RPMI8226 (cell line): ENCODE data around the gene RASA2.
"Not testable (repeated sequence)": the region's sequence is repeated elsewhere in the genome, so short reads cannot be mapped to it uniquely, and the experiment has no call there.

ENCODE experiments used
- DNase-seq: peaks from one replicate; pipeline ENCODE4 v3.0.0-alpha.2; 2015

RASA2 gene

GRCh38 chr3:141499965-141500364, 13.1 kb downstream of the RASA2 start:
- DNase-seq, result no peak

DNA sequence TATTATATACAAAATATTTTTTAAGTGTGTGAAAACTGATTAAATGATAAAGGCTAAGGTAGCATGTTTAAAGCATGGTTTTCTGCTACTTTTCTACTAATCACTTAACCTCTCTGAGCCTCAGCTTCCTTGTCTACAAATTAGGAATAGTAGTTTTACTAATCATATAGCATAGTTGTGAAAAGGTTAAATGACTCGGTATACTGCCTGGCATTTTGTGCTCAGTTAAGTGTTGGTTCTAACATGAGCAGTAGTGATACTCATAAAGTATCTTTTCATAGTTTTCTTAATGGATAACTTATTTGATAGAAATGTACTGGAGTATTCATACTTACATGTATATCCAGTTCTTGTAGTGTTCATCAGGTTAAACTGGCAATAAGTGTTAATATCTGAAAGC, 13.6 kb downstream of the RASA2 start:
- DNase-seq, result no peak

- DNase-seq, result no peak
Measured at GRCh38 chr3:141505166-141505565, 18.3 kb downstream of the RASA2 start.

DNA sequence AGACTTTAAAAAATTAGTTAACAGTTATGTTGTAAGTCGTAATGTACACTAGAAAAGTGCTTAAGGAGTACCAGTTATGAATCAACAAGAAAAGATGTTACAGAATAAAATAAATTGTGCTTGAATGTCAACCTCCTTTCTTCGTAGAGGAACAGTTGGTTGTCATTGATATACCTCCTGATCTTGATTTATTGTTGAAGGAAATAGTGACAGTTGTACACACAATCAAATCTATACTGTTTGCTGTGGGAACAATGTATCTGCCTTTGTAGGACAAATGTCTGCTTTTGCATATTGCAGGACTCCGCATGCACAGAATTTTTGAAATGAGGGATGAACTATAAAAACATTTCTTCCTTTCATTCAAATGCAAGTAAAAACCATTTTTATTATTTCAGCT, 19.2 kb downstream of the RASA2 start:
- DNase-seq, result no peak

DNA sequence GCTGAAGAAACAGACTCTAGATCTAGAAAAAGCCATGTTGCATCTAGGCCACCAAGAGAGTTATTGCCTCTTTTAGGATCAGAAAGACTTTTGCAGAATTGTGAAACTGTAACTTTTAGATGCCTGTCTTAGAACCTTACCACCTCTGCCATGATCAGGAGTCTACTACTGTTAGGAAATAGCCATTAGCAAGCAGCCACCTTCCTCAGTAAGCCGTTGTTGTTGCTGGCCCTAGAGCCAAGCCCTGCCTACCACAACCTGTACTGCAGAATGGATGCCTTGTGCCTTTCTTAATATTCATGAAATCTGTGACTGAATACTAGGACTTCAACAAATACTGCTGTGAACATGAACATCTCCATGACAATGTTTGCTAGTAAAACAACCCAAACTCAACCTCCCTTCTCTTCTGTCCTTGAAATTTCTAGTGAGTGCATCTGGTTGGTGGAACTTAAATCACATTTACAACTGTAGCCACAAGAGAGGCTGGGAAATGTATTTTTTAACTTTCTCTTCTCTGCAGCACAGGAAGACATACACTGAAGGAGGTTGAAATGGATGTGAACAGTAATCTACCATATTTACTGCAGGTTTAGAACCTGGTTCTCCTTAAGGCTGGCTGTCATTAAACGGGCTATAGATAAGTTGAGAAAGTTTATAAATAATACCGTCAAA, 20.7 kb downstream of the RASA2 start:
- no peak for DNase-seq

GRCh38 chr3:141508067-141508436, 21.2 kb downstream of the RASA2 start:
- no peak for DNase-seq

DNA sequence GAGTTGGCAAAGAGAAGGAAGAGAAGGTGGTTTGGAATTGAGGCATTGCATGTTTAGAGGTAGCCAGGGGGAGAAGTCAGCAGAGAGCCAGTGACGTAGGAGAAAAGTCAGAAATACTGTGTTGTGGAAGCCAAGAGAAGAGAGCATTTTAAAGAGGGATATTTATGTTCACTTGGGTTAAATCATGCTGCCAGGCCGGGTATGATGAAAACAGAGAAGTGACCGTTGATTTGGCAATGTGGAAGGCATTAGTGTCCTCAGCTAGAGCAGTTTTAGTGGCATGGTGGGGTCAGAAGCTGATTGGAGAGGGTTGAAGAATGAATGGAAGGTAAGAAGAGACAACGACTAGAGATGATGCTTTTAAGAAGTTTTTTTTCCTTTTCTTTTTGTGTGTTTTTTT, 24.5 kb downstream of the RASA2 start:
- DNase-seq, result no peak

DNA sequence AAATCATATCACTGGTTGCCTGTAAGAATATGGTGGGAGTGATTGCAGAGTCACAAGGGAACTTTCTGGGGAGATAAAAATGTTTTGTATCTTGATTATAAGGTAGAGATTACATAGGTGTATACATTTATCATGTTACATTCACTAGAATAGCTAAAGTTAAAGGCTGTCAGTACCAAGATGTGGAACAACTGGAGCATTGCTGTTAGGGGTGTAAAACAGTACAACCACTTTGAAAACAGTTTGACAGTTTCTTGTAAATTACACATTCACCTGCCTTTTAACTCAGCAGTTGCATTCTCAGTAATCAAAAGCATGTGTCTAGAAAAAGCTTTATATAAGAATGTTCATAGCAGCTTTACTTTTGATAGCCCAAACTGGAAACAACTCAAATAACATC, 27.6 kb downstream of the RASA2 start:
- no peak for DNase-seq

- no peak for DNase-seq
Measured at GRCh38 chr3:141519587-141519986, 32.8 kb downstream of the RASA2 start.

GRCh38 chr3:141521781-141522180, 35.0 kb downstream of the RASA2 start:
- DNase-seq, result no peak

DNA sequence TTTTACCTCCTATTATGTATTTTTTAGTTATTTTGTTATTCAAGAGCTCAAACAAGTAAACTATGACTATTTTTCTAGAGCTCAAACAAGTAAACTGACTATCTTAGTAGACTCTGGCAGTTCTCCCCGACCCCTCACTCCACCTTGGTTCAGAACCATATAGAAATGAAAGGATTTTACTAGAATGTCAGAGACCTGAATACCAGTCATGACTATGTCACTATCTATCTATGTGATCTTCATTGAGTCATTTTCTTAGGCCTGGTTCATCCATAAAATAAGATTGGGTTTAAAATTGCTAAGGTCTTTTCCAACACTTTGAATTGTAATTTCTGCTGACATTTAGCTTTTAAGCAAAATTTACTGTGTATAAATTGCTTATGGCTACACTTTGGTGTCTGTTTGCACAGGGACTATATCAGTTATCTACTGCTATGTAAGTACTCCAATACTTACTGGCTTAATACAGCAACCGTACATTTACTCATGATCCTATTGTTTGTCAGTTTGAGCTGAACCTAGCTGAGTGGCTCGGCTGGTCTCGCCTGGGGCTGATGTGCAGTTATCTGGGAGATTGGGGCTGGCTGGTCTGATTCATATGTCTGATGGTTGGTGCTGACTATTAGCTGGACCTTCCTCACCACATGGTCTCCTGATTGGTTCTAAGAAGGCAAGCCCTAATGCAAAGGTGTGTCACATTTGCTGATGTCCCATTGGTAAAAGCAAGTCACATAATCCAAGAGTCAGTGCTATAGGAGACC, 37.0 kb downstream of the RASA2 start:
- no peak for DNase-seq

- DNase-seq, result no peak
Measured at GRCh38 chr3:141524988-141525387, 38.2 kb downstream of the RASA2 start.

GRCh38 chr3:141525814-141526213, 39.0 kb downstream of the RASA2 start:
- no peak for DNase-seq

- no peak for DNase-seq
Measured at GRCh38 chr3:141526709-141527108, 39.9 kb downstream of the RASA2 start.

DNA sequence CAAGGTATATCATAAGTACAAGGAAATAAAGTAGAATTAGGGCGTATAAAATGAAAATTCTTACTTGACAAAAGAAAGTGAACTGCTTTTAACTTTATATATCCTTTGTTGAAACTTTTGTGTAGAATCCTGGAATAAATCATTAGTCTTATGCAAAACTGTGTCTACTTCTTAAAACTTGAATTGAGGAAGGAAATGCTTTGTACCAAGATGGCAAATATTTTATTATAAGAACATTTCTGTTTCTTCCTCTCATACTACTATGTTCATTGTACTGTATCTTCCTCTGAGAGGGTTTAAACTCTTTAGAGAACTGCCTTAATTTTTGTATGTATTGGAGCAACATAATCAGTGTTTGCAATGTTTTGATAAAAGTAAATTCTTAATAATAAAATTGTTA, 42.0 kb downstream of the RASA2 start:
- DNase-seq, result no peak

DNA sequence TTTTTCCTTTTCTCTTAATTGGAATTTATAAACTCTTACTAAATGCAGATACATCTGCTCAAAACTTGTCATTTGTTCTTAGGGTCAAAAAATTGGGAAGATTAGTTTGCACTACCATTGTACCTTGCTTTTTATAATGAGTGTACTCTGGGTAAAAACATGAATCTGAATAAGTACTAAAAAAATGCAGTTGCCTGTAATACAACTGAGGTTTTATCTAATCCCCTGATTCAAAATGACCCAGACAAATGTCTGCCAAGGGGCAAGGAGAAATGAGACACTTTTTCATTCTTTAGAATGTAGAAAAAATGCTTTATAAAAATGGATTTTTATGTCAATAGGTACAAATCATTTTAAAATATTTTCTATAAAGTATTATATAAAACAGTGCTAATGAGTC, 42.4 kb downstream of the RASA2 start:
- DNase-seq, result no peak

DNA sequence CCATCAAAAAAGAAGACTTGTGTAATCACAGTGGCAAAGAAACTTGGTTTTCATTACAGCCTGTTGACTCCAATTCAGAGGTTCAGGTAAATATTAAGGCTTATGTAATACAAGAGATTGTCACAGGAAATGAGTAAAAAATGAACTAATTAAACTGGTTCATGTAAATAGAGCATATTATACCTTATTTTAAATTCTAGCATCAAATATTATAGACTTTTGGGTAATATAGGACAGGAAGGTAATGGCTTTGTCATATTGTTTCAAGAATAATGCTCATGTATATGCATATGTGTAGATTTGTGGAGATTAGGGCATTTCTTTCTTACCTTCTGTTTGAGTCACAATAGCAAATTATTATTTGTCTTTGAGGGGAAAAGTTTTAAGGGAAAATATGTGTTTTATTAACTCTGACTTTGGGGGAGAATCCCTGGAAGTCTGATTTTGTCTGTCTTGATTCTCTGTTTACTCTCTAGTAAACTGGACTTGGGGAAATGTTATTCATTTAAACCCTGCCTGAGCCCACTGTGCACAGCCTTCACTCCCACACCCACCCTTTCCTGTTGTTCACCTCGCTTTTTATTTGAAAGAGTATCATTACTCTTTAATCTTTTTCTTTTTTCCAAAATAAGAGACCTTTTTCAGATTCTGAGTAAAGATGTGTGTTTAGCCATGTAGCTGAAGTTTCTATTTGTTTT, 43.0 kb downstream of the RASA2 start:
- no peak for DNase-seq

GRCh38 chr3:141530415-141530768, 43.6 kb downstream of the RASA2 start:
- DNase-seq, result no peak

DNA sequence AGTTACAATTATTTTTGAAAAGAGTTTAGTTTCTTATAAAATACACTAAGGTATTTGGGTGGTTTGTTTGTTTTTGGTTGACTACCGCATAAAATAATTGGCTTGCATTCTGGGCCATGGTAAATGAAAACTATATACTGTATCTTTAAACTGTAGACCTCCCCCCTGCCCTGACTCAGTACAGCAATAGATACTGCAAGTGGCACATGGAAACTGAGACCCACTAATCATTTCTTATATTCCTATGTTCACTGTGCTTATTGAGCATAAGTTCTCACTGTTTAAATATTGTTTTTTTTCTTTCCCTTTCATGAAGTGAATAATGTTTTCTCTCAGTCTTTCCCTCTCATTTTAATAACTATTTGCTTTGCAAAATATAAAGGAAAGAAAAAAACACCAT, 45.8 kb downstream of the RASA2 start:
- DNase-seq, result no peak

DNA sequence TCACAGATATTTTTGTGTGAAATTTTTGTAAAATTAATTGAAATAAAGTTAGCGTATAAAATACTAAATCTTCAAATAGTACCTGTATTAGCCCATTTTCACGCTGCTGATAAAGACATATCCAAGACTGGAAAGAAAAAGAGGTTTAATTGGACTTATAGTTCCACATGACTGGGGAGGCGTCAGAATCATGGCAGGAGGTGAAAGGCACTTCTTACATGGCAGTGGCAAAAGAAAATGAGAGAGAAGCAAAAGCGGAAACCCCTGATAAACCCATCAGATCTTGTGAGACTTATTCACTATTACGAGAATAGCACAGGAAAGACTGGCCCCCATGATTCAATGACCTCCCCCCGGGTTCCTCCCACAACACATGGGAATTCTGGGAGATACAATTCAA, 49.2 kb downstream of the RASA2 start:
- not testable (repeated sequence) for DNase-seq

DNA sequence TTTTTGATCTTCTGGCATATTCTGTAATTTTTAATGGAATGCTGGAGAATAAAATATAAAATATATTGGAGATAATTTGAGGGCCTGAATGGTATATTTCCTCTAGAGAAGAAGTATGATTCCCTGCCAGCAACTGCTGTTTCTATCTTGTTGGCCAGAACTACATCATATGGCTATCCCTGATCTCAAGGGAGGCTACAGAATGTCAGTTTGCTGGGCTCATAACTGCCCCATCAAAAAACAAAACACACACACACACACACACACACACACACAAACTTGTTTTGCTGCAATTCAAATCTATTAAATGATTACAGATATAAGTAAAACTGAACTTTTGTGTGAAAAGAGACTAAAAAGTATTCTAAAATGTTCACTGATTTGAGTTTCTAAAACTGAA, 51.0 kb downstream of the RASA2 start:
- DNase-seq, result no peak

DNA sequence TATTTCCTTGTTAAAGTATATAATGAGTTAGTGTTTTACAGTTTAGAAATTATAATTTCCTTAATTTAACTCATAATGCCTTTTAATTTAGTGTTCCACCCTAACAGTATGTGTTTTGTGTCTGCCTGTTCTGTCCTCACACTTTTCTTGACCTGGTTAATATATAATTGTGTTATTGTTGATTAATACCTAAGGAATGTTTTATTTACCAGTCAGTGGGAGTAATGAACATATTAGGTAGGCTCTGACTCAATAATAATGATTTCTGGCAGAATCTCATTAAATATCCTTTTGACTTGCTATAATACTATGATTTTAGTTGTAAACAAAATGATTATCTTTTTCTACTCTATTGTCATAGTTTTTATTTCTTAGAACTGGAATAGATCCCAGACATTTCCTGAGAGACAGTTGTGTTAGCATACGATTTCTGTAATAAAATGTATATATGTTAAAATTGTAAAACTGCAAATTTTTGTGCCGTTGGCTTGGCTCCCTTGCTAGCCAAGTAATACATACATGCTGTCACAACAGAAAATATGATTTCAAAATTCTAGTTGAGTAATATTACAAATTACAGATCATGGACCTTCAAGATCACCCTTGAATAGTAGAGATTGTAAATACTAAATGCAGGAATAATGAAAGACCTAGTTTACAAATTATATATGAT, 51.9 kb downstream of the RASA2 start:
- no peak for DNase-seq

DNA sequence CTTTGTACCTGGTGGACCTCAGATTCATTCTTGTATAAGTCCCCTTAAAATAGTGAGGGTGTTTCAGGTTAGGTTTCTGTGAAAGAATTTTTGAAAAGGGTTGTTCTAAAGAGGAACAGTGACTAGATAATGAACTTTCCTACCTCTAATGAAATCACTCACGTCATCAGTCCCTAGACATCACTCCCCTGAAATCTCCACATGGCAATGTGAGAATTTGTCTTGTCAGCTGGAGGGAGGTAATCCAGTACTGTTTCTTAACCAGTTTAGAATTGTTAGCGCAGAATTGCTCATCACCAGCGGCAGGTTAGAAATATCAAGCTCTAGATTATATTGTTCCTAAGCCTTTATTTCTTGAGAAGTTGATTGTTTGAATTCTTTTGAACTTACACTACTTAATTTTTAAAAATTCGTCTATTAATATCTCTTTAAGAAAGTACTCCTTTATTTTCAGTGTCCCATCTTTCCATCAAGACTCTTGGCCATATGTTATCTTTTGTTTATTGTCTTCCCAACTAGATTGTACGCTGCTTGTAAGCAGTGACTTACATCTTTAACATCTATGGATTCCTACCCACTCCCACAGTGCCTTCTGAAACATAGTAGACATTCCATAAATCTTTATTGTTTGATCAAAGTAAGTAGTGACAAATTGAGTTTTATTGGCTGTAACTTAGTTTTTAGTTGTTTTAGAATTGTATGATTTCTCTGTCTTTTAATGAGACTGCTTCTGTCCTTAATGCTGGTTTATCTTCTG, 52.8 kb downstream of the RASA2 start:
- no peak for DNase-seq
